H1 (cell line): ENCODE measurements around the gene TRDN. TPM values are rescaled to one million over a fixed set of nuclear protein-coding genes. Genes with fewer than 3 reads are reported as not detected.

ENCODE experiments used
- CEBPB ChIP-seq: IDR thresholded peaks from 2 replicates; pipeline ENCODE4 v1.6.1; 2012; ENCODE audit warnings: low read depth, low read length
- CTBP2 ChIP-seq: IDR thresholded peaks from 2 replicates; pipeline ENCODE4 v1.7.0; 2011; ENCODE audit warnings: borderline replicate concordance, mild to moderate bottlenecking, moderate library complexity, mixed read lengths, low read length; ENCODE audit not compliant: insufficient read depth, insufficient read length
- KDM5A ChIP-seq: fragments of 200-600 bp; IDR thresholded peaks from 2 replicates; pipeline ENCODE4 v1.7.1; 2012; ENCODE audit warnings: mild to moderate bottlenecking, low read length, inconsistent platforms, mixed read lengths
- polyA plus RNA-seq, 7 experiments: library from polyadenylated mRNA; depleted of rRNA in 3 of 7; stranded (reverse) in 5 of 7; unstranded in 2 of 7; fragments of >200 nt in 5 of 7; fragments of 200-250 nt in 2 of 7; gene quantifications; 1 replicate in 5 of 7; 2 replicates in 1 of 7; 4 replicates in 1 of 7; pipeline versions ENCODE4 v1.2.1 to v1.2.3, GENCODE V29; 2011 to 2013; ENCODE audit warnings: missing spikeins in 2 of 7, mixed read lengths in 2 of 7
- total RNA-seq: library from RNA; stranded (reverse); fragmentation: NEBNext Ultra II Directional; extraction: Animal tissue kit (Norgen Biotek cat#: 25700); gene quantifications from 2 replicates; pipeline ENCODE4 v1.2.1, GENCODE V29; 2021
- TF ChIP-seq, protein P1 (sequence below): fragments of 300-600 bp; sonication (generic); IDR thresholded peaks from 2 replicates; pipeline ENCODE4 v1.7.1; 2012; ENCODE audit warnings: low read length, moderate library complexity, mild to moderate bottlenecking, inconsistent platforms; ENCODE audit not compliant: insufficient replicate concordance

Gene TRDN
- total and polyA plus RNA-seq, 2 of the 8 experiments (the other 6 are each of a cell fraction or from before 2014, with no cell fraction given): 1.6 to 41.6 TPM

DNA sequence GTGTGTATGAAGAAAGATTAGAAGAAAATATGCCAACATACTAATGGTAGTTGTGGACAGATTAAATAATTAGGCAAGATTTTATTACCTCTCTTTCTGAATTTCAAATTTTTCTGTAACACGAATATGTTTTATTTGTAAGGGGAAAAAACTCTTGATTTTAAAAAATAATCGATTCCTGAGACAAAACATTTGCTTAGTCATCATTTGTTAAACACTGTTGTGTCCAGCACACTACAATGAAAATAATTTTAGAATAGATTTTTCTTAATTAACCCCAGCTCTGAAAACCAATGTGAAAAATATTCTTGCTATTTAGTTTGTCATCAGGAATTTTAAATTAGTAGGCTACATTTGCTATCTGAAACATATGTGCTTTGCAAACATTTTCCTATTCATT lies 253.0 kb downstream of the TRDN start (continued):
- TF ChIP-seq, protein P1, sequence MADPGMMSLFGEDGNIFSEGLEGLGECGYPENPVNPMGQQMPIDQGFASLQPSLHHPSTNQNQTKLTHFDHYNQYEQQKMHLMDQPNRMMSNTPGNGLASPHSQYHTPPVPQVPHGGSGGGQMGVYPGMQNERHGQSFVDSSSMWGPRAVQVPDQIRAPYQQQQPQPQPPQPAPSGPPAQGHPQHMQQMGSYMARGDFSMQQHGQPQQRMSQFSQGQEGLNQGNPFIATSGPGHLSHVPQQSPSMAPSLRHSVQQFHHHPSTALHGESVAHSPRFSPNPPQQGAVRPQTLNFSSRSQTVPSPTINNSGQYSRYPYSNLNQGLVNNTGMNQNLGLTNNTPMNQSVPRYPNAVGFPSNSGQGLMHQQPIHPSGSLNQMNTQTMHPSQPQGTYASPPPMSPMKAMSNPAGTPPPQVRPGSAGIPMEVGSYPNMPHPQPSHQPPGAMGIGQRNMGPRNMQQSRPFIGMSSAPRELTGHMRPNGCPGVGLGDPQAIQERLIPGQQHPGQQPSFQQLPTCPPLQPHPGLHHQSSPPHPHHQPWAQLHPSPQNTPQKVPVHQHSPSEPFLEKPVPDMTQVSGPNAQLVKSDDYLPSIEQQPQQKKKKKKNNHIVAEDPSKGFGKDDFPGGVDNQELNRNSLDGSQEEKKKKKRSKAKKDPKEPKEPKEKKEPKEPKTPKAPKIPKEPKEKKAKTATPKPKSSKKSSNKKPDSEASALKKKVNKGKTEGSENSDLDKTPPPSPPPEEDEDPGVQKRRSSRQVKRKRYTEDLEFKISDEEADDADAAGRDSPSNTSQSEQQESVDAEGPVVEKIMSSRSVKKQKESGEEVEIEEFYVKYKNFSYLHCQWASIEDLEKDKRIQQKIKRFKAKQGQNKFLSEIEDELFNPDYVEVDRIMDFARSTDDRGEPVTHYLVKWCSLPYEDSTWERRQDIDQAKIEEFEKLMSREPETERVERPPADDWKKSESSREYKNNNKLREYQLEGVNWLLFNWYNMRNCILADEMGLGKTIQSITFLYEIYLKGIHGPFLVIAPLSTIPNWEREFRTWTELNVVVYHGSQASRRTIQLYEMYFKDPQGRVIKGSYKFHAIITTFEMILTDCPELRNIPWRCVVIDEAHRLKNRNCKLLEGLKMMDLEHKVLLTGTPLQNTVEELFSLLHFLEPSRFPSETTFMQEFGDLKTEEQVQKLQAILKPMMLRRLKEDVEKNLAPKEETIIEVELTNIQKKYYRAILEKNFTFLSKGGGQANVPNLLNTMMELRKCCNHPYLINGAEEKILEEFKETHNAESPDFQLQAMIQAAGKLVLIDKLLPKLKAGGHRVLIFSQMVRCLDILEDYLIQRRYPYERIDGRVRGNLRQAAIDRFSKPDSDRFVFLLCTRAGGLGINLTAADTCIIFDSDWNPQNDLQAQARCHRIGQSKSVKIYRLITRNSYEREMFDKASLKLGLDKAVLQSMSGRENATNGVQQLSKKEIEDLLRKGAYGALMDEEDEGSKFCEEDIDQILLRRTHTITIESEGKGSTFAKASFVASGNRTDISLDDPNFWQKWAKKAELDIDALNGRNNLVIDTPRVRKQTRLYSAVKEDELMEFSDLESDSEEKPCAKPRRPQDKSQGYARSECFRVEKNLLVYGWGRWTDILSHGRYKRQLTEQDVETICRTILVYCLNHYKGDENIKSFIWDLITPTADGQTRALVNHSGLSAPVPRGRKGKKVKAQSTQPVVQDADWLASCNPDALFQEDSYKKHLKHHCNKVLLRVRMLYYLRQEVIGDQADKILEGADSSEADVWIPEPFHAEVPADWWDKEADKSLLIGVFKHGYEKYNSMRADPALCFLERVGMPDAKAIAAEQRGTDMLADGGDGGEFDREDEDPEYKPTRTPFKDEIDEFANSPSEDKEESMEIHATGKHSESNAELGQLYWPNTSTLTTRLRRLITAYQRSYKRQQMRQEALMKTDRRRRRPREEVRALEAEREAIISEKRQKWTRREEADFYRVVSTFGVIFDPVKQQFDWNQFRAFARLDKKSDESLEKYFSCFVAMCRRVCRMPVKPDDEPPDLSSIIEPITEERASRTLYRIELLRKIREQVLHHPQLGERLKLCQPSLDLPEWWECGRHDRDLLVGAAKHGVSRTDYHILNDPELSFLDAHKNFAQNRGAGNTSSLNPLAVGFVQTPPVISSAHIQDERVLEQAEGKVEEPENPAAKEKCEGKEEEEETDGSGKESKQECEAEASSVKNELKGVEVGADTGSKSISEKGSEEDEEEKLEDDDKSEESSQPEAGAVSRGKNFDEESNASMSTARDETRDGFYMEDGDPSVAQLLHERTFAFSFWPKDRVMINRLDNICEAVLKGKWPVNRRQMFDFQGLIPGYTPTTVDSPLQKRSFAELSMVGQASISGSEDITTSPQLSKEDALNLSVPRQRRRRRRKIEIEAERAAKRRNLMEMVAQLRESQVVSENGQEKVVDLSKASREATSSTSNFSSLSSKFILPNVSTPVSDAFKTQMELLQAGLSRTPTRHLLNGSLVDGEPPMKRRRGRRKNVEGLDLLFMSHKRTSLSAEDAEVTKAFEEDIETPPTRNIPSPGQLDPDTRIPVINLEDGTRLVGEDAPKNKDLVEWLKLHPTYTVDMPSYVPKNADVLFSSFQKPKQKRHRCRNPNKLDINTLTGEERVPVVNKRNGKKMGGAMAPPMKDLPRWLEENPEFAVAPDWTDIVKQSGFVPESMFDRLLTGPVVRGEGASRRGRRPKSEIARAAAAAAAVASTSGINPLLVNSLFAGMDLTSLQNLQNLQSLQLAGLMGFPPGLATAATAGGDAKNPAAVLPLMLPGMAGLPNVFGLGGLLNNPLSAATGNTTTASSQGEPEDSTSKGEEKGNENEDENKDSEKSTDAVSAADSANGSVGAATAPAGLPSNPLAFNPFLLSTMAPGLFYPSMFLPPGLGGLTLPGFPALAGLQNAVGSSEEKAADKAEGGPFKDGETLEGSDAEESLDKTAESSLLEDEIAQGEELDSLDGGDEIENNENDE: no peak
- no peak for TF ChIP-seq CTBP2
- no peak for TF ChIP-seq KDM5A
- TF ChIP-seq CEBPB: no peak
